Lung (tissue), 13 donors: Measurements from ENCODE around the gene MYB. TPM values are rescaled to one million over a fixed set of nuclear protein-coding genes. Genes with fewer than 3 reads are reported as not detected.

ENCODE experiments used
- ATAC-seq: fragments of 200-7000 bp; cut with Tn5 transposase; one replicate; pipeline ENCODE4 v1.9.1; 2020; ENCODE audit warnings: moderate number of reproducible peaks; ENCODE audit not compliant: insufficient read depth, low FRiP score
- DNase-seq, 3 donors: peaks; one replicate each; pipeline ENCODE4 v3.0.0-alpha.2; 2013 to 2017
- H3K27ac ChIP-seq, 2 donors: one replicate each; pipeline ENCODE4 v1.5.1; 2013; ENCODE audit warnings: mild to moderate bottlenecking in 2 of 2, moderate library complexity in 2 of 2, control low read depth in 1 of 2, inconsistent platforms in 1 of 2, low read depth in 1 of 2, low read length in 1 of 2
- H3K27me3 ChIP-seq, 3 donors: one replicate each; pipeline ENCODE4 v1.5.1; 2013; ENCODE audit warnings: low read length in 2 of 3; ENCODE audit not compliant: control insufficient read depth in 3 of 3, insufficient read depth in 3 of 3
- H3K36me3 ChIP-seq, 4 donors: one replicate each; pipeline ENCODE4 v1.5.1; 2013; ENCODE audit warnings: low read length in 4 of 4, mild to moderate bottlenecking in 1 of 4, moderate library complexity in 1 of 4; ENCODE audit not compliant: control insufficient read depth in 4 of 4, insufficient read depth in 4 of 4
- H3K4me1 ChIP-seq, 5 donors: one replicate each; pipeline ENCODE4 v1.5.1; 2013; ENCODE audit warnings: low read length in 5 of 5, mild to moderate bottlenecking in 2 of 5, moderate library complexity in 1 of 5; ENCODE audit not compliant: control insufficient read depth in 5 of 5, insufficient read depth in 5 of 5
- H3K4me3 ChIP-seq: one replicate; pipeline ENCODE4 v1.5.1; 2013; ENCODE audit warnings: mild to moderate bottlenecking, control low read depth, moderate library complexity
- H3K9ac ChIP-seq, 2 donors: one replicate each; pipeline ENCODE4 v1.5.1; 2013; ENCODE audit warnings: low read length in 2 of 2, control low read depth in 1 of 2; ENCODE audit not compliant: insufficient read depth in 1 of 2
- H3K9me3 ChIP-seq, 4 donors: one replicate each; pipeline ENCODE4 v1.5.1; 2013; ENCODE audit warnings: low read length in 3 of 4, mild to moderate bottlenecking in 1 of 4, moderate library complexity in 1 of 4; ENCODE audit not compliant: control insufficient read depth in 4 of 4, insufficient read depth in 3 of 4
- CTCF ChIP-seq: IDR thresholded peaks from 2 replicates; pipeline ENCODE4 v1.5.1; 2012; ENCODE audit warnings: mild to moderate bottlenecking; ENCODE audit errors: control extremely low read depth, extremely low read depth
- WGBS, 2 donors: extraction: QIAGEN DNeasy Blood & Tissue Kit; methylation state at CpG; one replicate each; pipeline ENCODE4 v1.1.7; 2013; 5-methylcytosine and 5-hydroxymethylcytosine counted together
- polyA plus RNA-seq, 2 donors: library from polyadenylated mRNA; stranded (reverse); fragments of 200-250 nt; gene quantifications; one replicate each; pipeline ENCODE4 v1.2.1, GENCODE V29; 2013
- small RNA-seq: library from RNA; depleted of rRNA; stranded (forward); fragments of <200 nt; gene quantifications from one replicate; pipeline ENCODE3, GENCODE V24; 2014; ENCODE audit warnings: low replicate concordance
- total RNA-seq, 2 donors: library from RNA; depleted of rRNA in 1 of 2; stranded (reverse); fragments of >200 nt in 1 of 2; gene quantifications; one replicate each; pipeline ENCODE4 v1.2.1, GENCODE V29; 2014 to 2021
- donor health status: control.
- donor health status: control.
- donor health status: Bipolar disorder and iron deficiency.
- donor health status: healthy.
- donor health status: DM: yes; HTN: yes; CAD: no.

Gene MYB
- total and polyA plus RNA-seq, 4 donors, result 1.3 to 11.3 (median 4.6) TPM

DNA sequence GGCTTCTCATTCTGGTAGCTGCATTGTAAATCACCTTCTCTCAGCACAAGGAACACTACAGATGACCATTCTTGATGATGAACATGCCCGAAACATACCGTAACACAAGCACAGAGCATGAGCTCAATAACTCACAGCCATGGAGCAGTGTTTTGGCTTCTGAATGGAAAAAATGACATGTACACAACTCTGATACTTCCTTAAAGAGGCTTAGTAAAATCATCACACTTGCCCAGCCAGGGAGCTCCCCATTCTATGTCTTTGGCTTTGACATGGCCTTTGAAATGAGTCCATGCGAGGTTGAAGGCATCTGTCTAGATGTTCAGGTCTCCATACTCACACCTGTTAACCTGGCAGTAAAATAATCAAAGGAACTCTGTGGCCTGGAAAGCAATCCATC is 87.6 kb downstream of the MYB start:
- H3K9ac ChIP-seq, result no peak overlapping the region
- H3K4me3 ChIP-seq, result no peak overlapping the region
- DNase-seq, result no peak
- 92 to 99% methylated on average over 3 of the region's 3 CpGs for WGBS, 2 donors
- H3K36me3 ChIP-seq, result no peaks in the 10 kb centered on the region
- no peak overlapping the region for H3K27ac ChIP-seq
- peaks cover 0 to 8% (median 0%) of the 10 kb centered on the region in 5 donors for H3K4me1 ChIP-seq
- no peak for TF ChIP-seq CTCF
- no peaks in the 10 kb centered on the region for H3K9me3 ChIP-seq
- no peaks in the 10 kb centered on the region for H3K27me3 ChIP-seq
- ATAC-seq, result no peak

Small RNAs within 50 kb of the gene (small RNA-seq; reads per million reads assigned to genes)
- not detected for gene MIR548A2

Other genes with a start within 250 kb of the MYB start
- 1 to 10 TPM in 1 of 2 donors, under 1 TPM in 1; 0.55 to 1.1 TPM for gene ALDH8A1, start 231.2 kb upstream of the MYB start, total RNA-seq
- under 1 TPM; 0.30 to 0.59 TPM for gene ALDH8A1, start 231.2 kb upstream of the MYB start, polyA plus RNA-seq
- 10 to 100 TPM; 53.9 to 76.3 TPM for gene HBS1L, start 126.5 kb upstream of the MYB start, total RNA-seq
- 10 to 100 TPM; 13.1 to 32.7 TPM for gene HBS1L, start 126.5 kb upstream of the MYB start, polyA plus RNA-seq